Aorta (tissue), 5 donors: Measurements from ENCODE around the gene TGDS. TPM values are rescaled to one million over a fixed set of nuclear protein-coding genes. Genes with fewer than 3 reads are reported as not detected.

Experiments used
- ATAC-seq: fragments of 200-7000 bp; cut with Tn5 transposase; one replicate; pipeline ENCODE4 v1.9.1; 2022; ENCODE audit warnings: moderate library complexity; ENCODE audit not compliant: low FRiP score
- DNase-seq, 2 donors: peaks; one replicate each; pipeline ENCODE4 v3.0.0-alpha.2; 2020
- H3K27ac ChIP-seq, 2 donors: one replicate each; pipeline ENCODE4 v1.5.1; 2013; ENCODE audit warnings: low read length in 2 of 2, mild to moderate bottlenecking in 2 of 2, moderate library complexity in 2 of 2, control low read depth in 1 of 2, inconsistent platforms in 1 of 2, low read depth in 1 of 2
- H3K27me3 ChIP-seq, 2 donors: one replicate each; pipeline ENCODE4 v1.6.1; 2013; ENCODE audit warnings: control low read depth in 1 of 2, low read length in 1 of 2, mild to moderate bottlenecking in 1 of 2, moderate library complexity in 1 of 2; ENCODE audit not compliant: insufficient read depth in 2 of 2, control insufficient read depth in 1 of 2
- H3K36me3 ChIP-seq, 2 donors: one replicate each; pipeline ENCODE4 v1.6.1; 2013; ENCODE audit warnings: control low read depth in 1 of 2, low read length in 1 of 2, mild to moderate bottlenecking in 1 of 2; ENCODE audit not compliant: insufficient read depth in 2 of 2, control insufficient read depth in 1 of 2
- H3K4me1 ChIP-seq, 2 donors: one replicate each; pipeline ENCODE4 v1.6.1; 2013; ENCODE audit warnings: low read length in 2 of 2, control low read depth in 1 of 2, mild to moderate bottlenecking in 1 of 2, moderate library complexity in 1 of 2; ENCODE audit not compliant: insufficient read depth in 2 of 2, control insufficient read depth in 1 of 2
- H3K4me3 ChIP-seq, 2 donors: one replicate each; pipeline ENCODE4 v1.5.1; 2013; ENCODE audit warnings: low read length in 2 of 2, control low read depth in 1 of 2, mild to moderate bottlenecking in 1 of 2
- H3K9me3 ChIP-seq: one replicate; pipeline ENCODE4 v1.6.1; 2013; ENCODE audit warnings: mild to moderate bottlenecking, low read length; ENCODE audit not compliant: control insufficient read depth
- WGBS, 2 donors: extraction: QIAGEN DNeasy Blood & Tissue Kit; methylation state at CpG; one replicate each; pipeline ENCODE4 v1.1.7; 2013; 5-methylcytosine and 5-hydroxymethylcytosine counted together
- intact Hi-C, 2 donors: fragments of 100-400 bp; cut with DNase I; formaldehyde crosslinking; loops; one replicate each; pipeline versions ENCODE4 v1.14.2 to v1.15.0; 2022
- polyA plus RNA-seq, 2 donors: library from polyadenylated mRNA; stranded (reverse); fragments of 200-250 nt; gene quantifications; one replicate each; pipeline ENCODE4 v1.2.3, GENCODE V29; 2013
- total RNA-seq, 2 donors: library from RNA; stranded (reverse); fragmentation: NEBNext Ultra II Directional; extraction: Animal tissue kit (Norgen Biotek cat#: 25700); gene quantifications; one replicate each; pipeline ENCODE4 v1.2.1, GENCODE V29; 2021
- donor health status: healthy with polysubstance abuse.
- donor health status: Bipolar disorder and iron deficiency.
- donor health status: DM: no; HTN: no; CAD: no.
- donor health status: DM: no; HTN: no; CAD: no.
- donor health status: DM: yes; HTN: yes; CAD: no.

The TGDS gene
- total and polyA plus RNA-seq, 4 donors: 8.4 to 10.4 (median 8.8) TPM

- Histone ChIP-seq H3K27me3 (no peaks in the 10 kb centered on the region), H3K4me1 (peaks cover 0 to 9% of the 10 kb centered on the region in 2 donors), H3K9me3 (no peaks in the 10 kb centered on the region), H3K27ac (no peak overlapping the region), H3K4me3 (no peak overlapping the region), H3K36me3 (no peaks in the 10 kb centered on the region)
- no peak for DNase-seq
- intact Hi-C loops: loop anchor here in 1 of 2 donors (5.0 kb wide), 1 partner anchor 38 kb away; no protein-coding TSS in a partner anchor
- no peak for ATAC-seq
- WGBS, 2 donors: 93 to 96% methylated on average over 3 of the region's 3 CpGs
These were observed 5.2 kb downstream of the TGDS start for GRCh38 chr13:94590744-94591143.

GRCh38 chr13:94588541-94588940 is 7.4 kb downstream of the TGDS start:
- 89 to 91% methylated on average over 4 of the region's 4 CpGs for WGBS, 2 donors
- Histone ChIP-seq H3K27ac (no peak overlapping the region), H3K4me1 (no peaks in the 10 kb centered on the region), H3K27me3 (no peaks in the 10 kb centered on the region), H3K36me3 (no peaks in the 10 kb centered on the region), H3K9me3 (no peaks in the 10 kb centered on the region), H3K4me3 (no peak overlapping the region)
- DNase-seq (no peak), ATAC-seq (no peak)
- intact Hi-C loops: no loop called here

- no peaks in the 10 kb centered on the region for H3K4me1 ChIP-seq
- no peak overlapping the region for H3K4me3 ChIP-seq
- ATAC-seq (no peak), DNase-seq (no peak)
- intact Hi-C loops: no loop called here
- no peaks in the 10 kb centered on the region for H3K9me3 ChIP-seq
- no peaks in the 10 kb centered on the region for H3K27me3 ChIP-seq
- H3K36me3 ChIP-seq: peaks cover 0 to 4% of the 10 kb centered on the region in 2 donors
- H3K27ac ChIP-seq: no peak overlapping the region
- 90 to 93% methylated on average over 7 of the region's 7 CpGs for WGBS, 2 donors
These were observed 9.6 kb downstream of the TGDS start for GRCh38 chr13:94586371-94586770.

GRCh38 chr13:94585543-94586101 is 10.3 kb downstream of the TGDS start:
- Histone ChIP-seq H3K27me3 (no peaks in the 10 kb centered on the region), H3K36me3 (peaks cover 0 to 7% of the 10 kb centered on the region in 2 donors), H3K4me1 (no peaks in the 10 kb centered on the region), H3K27ac (no peak overlapping the region), H3K4me3 (no peak overlapping the region), H3K9me3 (no peaks in the 10 kb centered on the region)
- ATAC-seq (no peak), DNase-seq (no peak)
- intact Hi-C loops: no loop called here
- WGBS, 2 donors: 95% methylated on average over 6 of the region's 6 CpGs

- ATAC-seq: no peak
- no peak overlapping the region for H3K27ac ChIP-seq
- H3K9me3 ChIP-seq: no peaks in the 10 kb centered on the region
- H3K4me1 ChIP-seq: no peaks in the 10 kb centered on the region
- intact Hi-C loops: no loop called here
- no peak for DNase-seq
- whole genome bisulfite sequencing, 2 donors: 97% methylated on average over 1 of the region's 1 CpG
- H3K36me3 ChIP-seq: peaks cover 5 to 11% of the 10 kb centered on the region in 2 donors
- H3K27me3 ChIP-seq: no peaks in the 10 kb centered on the region
- H3K4me3 ChIP-seq: no peak overlapping the region
These were observed 12.0 kb downstream of the TGDS start for GRCh38 chr13:94583926-94584325.

- intact Hi-C loops: no loop called here
- no peaks in the 10 kb centered on the region for H3K9me3 ChIP-seq
- WGBS, 2 donors: 84% methylated on average over 1 of the region's 1 CpG
- H3K36me3 ChIP-seq: peaks cover 9 to 13% of the 10 kb centered on the region in 2 donors
- no peak overlapping the region for H3K27ac ChIP-seq
- H3K4me3 ChIP-seq: no peak overlapping the region
- no peaks in the 10 kb centered on the region for H3K27me3 ChIP-seq
- no peaks in the 10 kb centered on the region for H3K4me1 ChIP-seq
- ATAC-seq: no peak
- DNase-seq: no peak
These were observed 16.9 kb downstream of the TGDS start for GRCh38 chr13:94579063-94579462.

GRCh38 chr13:94569615-94570014 is 26.3 kb downstream of the TGDS start:
- H3K36me3 ChIP-seq: peaks cover 0 to 19% of the 10 kb centered on the region in 2 donors
- 88 to 91% methylated on average over 3 of the region's 3 CpGs for WGBS, 2 donors

GRCh38 chr13:94568443-94568842 is 27.5 kb downstream of the TGDS start:
- Histone ChIP-seq H3K9me3 (no peaks in the 10 kb centered on the region), H3K27ac (no peak overlapping the region), H3K36me3 (peaks cover 0 to 17% of the 10 kb centered on the region in 2 donors), H3K4me3 (no peak overlapping the region), H3K4me1 (no peaks in the 10 kb centered on the region), H3K27me3 (no peaks in the 10 kb centered on the region)
- intact Hi-C loops: no loop called here
- no peak for DNase-seq
- no peak for ATAC-seq
- WGBS, 2 donors: 99 to 100% methylated on average over 1 of the region's 1 CpG

More at GRCh38 chr13:94569615-94570014, 26.3 kb downstream of the TGDS start:
- H3K27me3 ChIP-seq: no peaks in the 10 kb centered on the region
- no peak overlapping the region for H3K4me3 ChIP-seq
- DNase-seq (no peak), ATAC-seq (no peak)
- intact Hi-C loops: no loop called here
- H3K9me3 ChIP-seq: no peaks in the 10 kb centered on the region
- no peak overlapping the region for H3K27ac ChIP-seq
- H3K4me1 ChIP-seq: no peaks in the 10 kb centered on the region

GRCh38 chr13:94567581-94567980 is 28.4 kb downstream of the TGDS start:
- ATAC-seq: no peak
- DNase-seq: no peak
- WGBS, 2 donors: 67 to 82% methylated on average over 3 of the region's 3 CpGs
- Histone ChIP-seq H3K27ac (no peak overlapping the region), H3K4me1 (no peaks in the 10 kb centered on the region), H3K4me3 (no peak overlapping the region), H3K36me3 (peaks cover 0 to 13% of the 10 kb centered on the region in 2 donors), H3K27me3 (no peaks in the 10 kb centered on the region), H3K9me3 (no peaks in the 10 kb centered on the region)
- intact Hi-C loops: no loop called here
